Lower leg skin (tissue), 4 donors: Measurements from ENCODE around the gene PHRF1. TPM values are rescaled to one million over a fixed set of nuclear protein-coding genes. Genes with fewer than 3 reads are reported as not detected.

Source experiments
- DNase-seq, 2 donors: peaks; one replicate each; pipeline ENCODE4 v3.0.0-alpha.2; 2019; ENCODE audit warnings: low spot score in 2 of 2
- H3K4me3 ChIP-seq: fragments of 200-600 bp; sonication (generic); 2 replicates; pipeline ENCODE4 v1.5.1; 2017; ENCODE audit warnings: mild to moderate bottlenecking, low read depth; ENCODE audit not compliant: poor library complexity, severe bottlenecking
- POLR2A ChIP-seq, 2 donors: fragments of 450-650 bp; IDR thresholded peaks; one replicate each; pipeline ENCODE4 v1.6.1; 2016 to 2017; ENCODE audit warnings: antibody characterized with exemption in 2 of 2, mild to moderate bottlenecking in 1 of 2, moderate library complexity in 1 of 2
- WGBS, 2 donors: methylation state at CpG; one replicate each; pipeline ENCODE4 v1.1.5; 2018; 5-methylcytosine and 5-hydroxymethylcytosine counted together
- intact Hi-C: fragments of 100-400 bp; cut with DNase I; formaldehyde crosslinking; loops from one replicate; pipeline ENCODE4 v1.15.0; 2023; ENCODE audit warnings: low total_unique reads
- total RNA-seq, 4 donors: library from RNA; depleted of rRNA; stranded (reverse); fragments of >200 nt; gene quantifications; one replicate each; pipeline ENCODE4 v1.1.0, GENCODE V29; 2016
- TF ChIP-seq, protein P1 (sequence below), 3 donors: fragments of 450-650 bp; IDR thresholded peaks; one replicate each; pipeline ENCODE4 v1.5.1; 2016; ENCODE audit warnings: antibody characterized with exemption in 3 of 3, mild to moderate bottlenecking in 3 of 3, moderate library complexity in 2 of 3

The PHRF1 gene
- total RNA-seq, 4 donors from 2014 or later, result 30.0 to 55.2 (median 31.5) TPM

DNA sequence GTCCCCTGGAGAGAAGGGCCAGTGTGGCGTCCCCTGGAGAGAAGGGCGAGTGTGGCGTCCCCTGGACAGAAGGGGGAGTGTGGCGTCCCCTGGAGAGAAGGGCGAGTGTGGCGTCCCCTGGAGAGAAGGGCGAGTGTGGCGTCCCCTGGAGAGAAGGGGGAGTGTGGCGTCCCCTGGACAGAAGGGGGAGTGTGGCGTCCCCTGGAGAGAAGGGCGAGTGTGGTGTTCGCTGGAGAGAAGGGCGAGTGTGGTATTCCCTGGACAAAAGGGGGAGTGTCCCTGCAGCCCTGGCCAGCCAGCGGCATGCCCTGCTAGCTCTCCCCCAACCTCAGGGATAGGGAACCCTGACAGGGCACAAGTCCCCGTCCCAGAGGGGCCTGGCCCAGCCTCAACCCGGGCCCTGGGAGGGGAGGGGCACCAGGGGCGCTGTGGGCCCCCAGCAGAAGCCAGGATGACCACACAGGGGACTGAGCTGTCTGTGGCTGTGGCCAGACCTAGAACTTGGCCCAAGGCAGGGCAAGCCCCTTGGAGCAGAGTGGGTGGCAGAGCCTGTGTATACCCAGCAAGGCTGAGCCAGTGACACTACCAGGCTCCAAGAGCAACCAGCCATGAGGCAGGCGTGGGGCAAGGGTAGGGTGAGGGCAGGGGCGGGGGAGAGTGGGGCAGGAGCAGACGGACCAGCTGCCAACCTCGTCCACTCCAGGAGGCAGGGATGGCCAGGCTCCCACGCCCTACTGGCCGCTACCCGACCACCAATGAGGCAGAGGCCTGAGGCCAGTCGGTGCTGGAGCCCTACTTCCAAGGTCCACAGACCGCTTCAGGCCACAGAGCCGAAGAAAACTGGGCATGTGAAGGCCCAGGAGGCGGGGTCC is 45.1 kb upstream of the PHRF1 start:
- intact Hi-C loops, result no loop called here
- DNase-seq, result peak in 1 of 2 donors; percentile 86
- TF ChIP-seq POLR2A (IDR thresholded peaks at IDR 0.05), result no peak
- TF ChIP-seq, protein P1, sequence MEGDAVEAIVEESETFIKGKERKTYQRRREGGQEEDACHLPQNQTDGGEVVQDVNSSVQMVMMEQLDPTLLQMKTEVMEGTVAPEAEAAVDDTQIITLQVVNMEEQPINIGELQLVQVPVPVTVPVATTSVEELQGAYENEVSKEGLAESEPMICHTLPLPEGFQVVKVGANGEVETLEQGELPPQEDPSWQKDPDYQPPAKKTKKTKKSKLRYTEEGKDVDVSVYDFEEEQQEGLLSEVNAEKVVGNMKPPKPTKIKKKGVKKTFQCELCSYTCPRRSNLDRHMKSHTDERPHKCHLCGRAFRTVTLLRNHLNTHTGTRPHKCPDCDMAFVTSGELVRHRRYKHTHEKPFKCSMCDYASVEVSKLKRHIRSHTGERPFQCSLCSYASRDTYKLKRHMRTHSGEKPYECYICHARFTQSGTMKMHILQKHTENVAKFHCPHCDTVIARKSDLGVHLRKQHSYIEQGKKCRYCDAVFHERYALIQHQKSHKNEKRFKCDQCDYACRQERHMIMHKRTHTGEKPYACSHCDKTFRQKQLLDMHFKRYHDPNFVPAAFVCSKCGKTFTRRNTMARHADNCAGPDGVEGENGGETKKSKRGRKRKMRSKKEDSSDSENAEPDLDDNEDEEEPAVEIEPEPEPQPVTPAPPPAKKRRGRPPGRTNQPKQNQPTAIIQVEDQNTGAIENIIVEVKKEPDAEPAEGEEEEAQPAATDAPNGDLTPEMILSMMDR (IDR thresholded peaks at IDR 0.05), result no peak
- no peak overlapping the region for H3K4me3 ChIP-seq
- 82 to 85% methylated on average over 19 to 27 of the region's 28 CpGs for WGBS, 2 donors

DNA sequence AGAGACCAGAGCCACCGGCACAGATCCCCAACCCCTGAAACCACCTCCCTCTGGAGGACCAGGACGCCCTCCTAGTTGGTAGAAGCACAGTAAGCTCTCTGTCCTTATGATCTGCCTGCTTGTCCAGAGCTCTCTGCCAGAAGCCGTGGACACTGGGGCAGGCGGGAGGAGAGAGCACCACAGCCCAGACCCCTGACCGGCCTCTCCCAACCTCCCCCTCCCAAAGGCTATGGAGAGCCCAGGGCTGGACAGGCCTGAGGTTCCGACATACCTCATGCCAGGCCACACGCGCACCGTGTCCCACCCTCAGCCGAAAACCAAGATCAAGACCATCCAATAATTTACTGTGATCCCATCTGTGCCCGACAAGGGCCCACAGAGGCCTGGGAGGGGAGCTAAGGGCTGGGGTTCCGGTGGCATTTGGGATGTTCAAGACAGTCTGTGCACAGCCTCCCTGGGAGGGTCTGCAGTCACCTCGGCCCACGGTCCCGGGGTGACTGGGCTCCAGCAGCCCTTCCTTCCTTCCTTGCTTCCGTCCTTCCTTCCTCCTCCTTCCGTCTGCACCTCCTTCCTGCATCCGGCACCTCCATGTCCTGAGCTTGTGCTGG is 44.2 kb upstream of the PHRF1 start:
- DNase-seq, result peak in 1 of 2 donors; percentile 84
- WGBS, 2 donors, result 82 to 83% methylated on average over 17 to 18 of the region's 18 CpGs
- intact Hi-C loops, result no loop called here
- TF ChIP-seq POLR2A (IDR thresholded peaks at IDR 0.05), result no peak
- TF ChIP-seq, protein P1 (IDR thresholded peaks at IDR 0.05), result no peak
- no peak overlapping the region for H3K4me3 ChIP-seq

DNA sequence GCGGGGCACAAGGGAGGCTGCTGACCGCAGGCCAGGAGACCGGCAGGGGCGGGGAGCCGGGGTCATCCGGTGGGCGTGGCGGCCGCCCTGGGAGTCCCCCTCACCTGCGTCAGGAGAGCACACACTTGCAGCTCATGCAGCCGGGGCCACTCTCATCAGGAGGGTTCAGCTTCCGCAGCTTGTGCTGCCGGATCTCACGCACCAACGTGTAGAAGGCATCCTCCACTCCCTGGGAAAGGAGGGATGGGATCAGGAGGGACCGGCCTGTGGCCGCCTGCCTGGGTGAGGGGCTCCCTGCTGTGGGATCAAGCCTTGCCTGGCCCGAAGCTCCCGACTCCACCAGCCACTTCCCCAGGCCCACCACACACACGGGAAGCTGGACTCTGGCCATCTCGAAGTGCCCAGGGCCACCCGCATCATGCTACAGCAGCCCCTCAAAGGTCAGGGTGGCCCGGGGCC is 43.7 kb upstream of the PHRF1 start:
- no peak overlapping the region for H3K4me3 ChIP-seq
- peak in 1 of 2 donors; percentile 85 for DNase-seq
- intact Hi-C loops, result no loop called here
- 72 to 80% methylated on average over 18 to 23 of the region's 23 CpGs for WGBS, 2 donors
- TF ChIP-seq POLR2A (IDR thresholded peaks at IDR 0.05), result no peak
- TF ChIP-seq, protein P1 (IDR thresholded peaks at IDR 0.05), result no peak

DNA sequence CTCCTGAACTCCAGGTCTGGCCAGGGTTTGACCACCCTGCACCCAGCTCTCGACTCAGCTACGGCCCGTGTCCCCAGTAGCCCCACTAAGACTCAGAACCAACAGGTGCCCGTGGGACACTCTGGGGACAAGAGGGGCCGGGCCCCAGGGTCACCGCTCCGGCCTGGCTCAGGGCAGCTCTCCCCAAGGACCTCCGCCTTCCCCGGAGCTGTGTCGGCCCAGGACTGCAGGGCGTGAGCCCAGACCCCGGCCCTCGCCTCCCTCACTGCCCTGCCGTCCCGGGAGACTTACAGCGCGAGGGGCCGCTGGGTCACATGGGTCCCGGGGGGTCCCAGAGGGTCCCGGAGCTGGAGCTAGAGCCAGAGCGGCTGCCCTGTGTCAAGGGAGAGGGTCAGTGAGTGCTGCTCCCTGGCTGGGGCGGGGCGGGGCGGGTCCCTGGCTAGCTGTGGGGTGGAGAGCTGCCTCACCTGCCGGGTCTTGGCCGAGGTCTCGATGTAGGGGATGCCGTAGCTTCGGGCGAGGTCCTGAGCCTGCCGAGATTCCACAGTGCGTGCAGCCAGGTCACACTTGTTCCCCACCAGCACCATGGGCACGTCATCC is 43.2 kb upstream of the PHRF1 start:
- H3K4me3 ChIP-seq, result no peak overlapping the region
- TF ChIP-seq, protein P1 (IDR thresholded peaks at IDR 0.05), result no peak
- TF ChIP-seq POLR2A (IDR thresholded peaks at IDR 0.05), result no peak
- intact Hi-C loops, result no loop called here
- DNase-seq, result peak in 1 of 2 donors; percentile 87
- 74 to 86% methylated on average over 12 to 23 of the region's 33 CpGs for WGBS, 2 donors

DNA sequence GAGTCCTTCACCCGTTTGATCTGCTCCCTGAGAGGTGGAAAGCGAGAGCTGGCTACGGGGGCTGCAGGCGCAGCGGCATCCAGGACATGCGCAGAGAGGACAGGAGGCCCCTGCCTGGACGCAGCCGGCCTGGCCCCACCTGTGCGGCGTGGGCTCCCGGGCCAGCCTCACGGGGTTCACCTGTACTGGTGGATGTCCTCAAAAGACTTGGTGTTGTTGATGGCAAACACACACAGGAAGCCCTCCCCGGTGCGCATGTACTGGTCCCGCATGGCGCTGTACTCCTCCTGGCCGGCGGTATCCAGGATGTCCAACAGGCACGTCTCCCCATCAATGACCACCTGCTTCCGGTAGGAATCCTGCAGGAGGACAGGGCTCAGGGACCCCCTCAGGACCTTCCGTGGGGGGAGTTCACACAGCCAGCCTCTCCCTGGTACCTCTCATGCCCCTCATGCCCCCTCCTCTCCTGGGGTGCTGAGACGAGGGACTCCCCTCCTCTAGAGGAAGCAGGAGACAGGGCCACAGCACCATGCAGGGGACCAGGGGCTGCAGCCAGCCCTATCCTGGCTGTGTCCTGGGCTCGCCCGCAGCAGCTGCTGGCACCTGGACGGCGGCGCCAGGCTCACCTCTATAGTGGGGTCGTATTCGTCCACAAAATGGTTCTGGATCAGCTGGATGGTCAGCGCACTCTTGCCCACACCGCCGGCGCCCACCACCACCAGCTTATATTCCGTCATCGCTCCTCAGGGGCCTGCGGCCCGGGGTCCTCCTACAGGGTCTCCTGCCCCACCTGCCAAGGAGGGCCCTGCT is 42.5 kb upstream of the PHRF1 start:
- peak in 1 of 2 donors; percentile 85 for DNase-seq
- WGBS, 2 donors, result 82 to 90% methylated on average over 19 to 37 of the region's 37 CpGs
- TF ChIP-seq, protein P1 (IDR thresholded peaks at IDR 0.05), result no peak
- no peak for TF ChIP-seq POLR2A (IDR thresholded peaks at IDR 0.05)
- intact Hi-C loops, result no loop called here
- H3K4me3 ChIP-seq, result no peak overlapping the region
